ENCODE results near the gene CPNE1. TPM values are rescaled to one million over a fixed set of nuclear protein-coding genes. Genes with fewer than 3 reads are reported as not detected.
A peak's percentile ranks its signal among the peaks of the same experiment; 100 is the strongest.
"Not testable (repeated sequence)": the region's sequence is repeated elsewhere in the genome, so short reads cannot be mapped to it uniquely, and the experiment has no call there.

The CPNE1 gene
- total RNA-seq, 5 donors from 2014 or later (not counting 1 experiment from before 2014, with no cell fraction given): 284 to 408 (median 324) TPM

GRCh38 chr20:35710039-35710438 lies 45.3 kb upstream of the CPNE1 start:
- peaks cover 2 to 18% of the 10 kb centered on the region in 2 experiments for H3K4me1 ChIP-seq (ENCODE audit: control insufficient read depth in 1 of 2, extremely low read depth in 1 of 2, insufficient read depth in 2 of 2, low read length in 2 of 2)
- H3K27ac ChIP-seq (ENCODE audit: low read length): no peak overlapping the region
- ChIA-PET POLR2A (interaction anchor here (0.5 to 3.1 kb wide), 12 partner anchors 8 to 113 kb away, joined by 3 to 29 read pairs (median 4); no protein-coding TSS in a partner anchor), CTCF (interaction anchor here (0.6 to 0.9 kb wide), 2 partner anchors 25 kb away, joined by 3 read pairs; no protein-coding TSS in a partner anchor)
- no peak for ATAC-seq (replicated peaks in 1 of 4)
- peaks cover 10 to 89% of the 10 kb centered on the region in 2 donors for H3K36me3 ChIP-seq (ENCODE audit: control insufficient read depth in 2 of 2, extremely low read depth in 1 of 2, insufficient read depth in 1 of 2, low read length in 1 of 2)
- H3K9me3 ChIP-seq: no peaks in the 10 kb centered on the region
- no peak for DNase-seq
- Mint-ChIP-seq H3K27ac (no peak overlapping the region), H3K4me3 (no peak overlapping the region), H3K27me3 (no peaks in the 10 kb centered on the region), H3K9me3 (no peaks in the 10 kb centered on the region), H3K4me1 (peaks cover 40 to 54% (median 53%) of the 10 kb centered on the region in 3 donors), H3K36me3 (peaks cover 55% of the 10 kb centered on the region)
- H3K4me3 ChIP-seq (ENCODE audit: control insufficient read depth in 1 of 2, extremely low read depth in 1 of 2, low read length in 1 of 2): no peak overlapping the region
- H3K27me3 ChIP-seq (replicated peaks in 1 of 2; ENCODE audit: control insufficient read depth in 2 of 2, extremely low read depth in 1 of 2, insufficient read depth in 2 of 2, low read length in 1 of 2): no peaks in the 10 kb centered on the region

- Mint-ChIP-seq H3K27ac (peak overlapping the region; percentile 24 to 70), H3K36me3 (peaks cover 61% of the 10 kb centered on the region), H3K27me3 (no peaks in the 10 kb centered on the region), H3K4me3 (no peak overlapping the region), H3K9me3 (no peaks in the 10 kb centered on the region), H3K4me1 (peaks cover 43 to 57% (median 54%) of the 10 kb centered on the region in 3 donors)
- Histone ChIP-seq H3K27me3 (replicated peaks in 1 of 2; ENCODE audit: control insufficient read depth in 2 of 2, extremely low read depth in 1 of 2, insufficient read depth in 2 of 2, low read length in 1 of 2) (no peaks in the 10 kb centered on the region), H3K27ac (ENCODE audit: low read length) (peak overlapping the region; percentile 24), H3K4me3 (ENCODE audit: control insufficient read depth in 1 of 2, extremely low read depth in 1 of 2, low read length in 1 of 2) (no peak overlapping the region), H3K4me1 (ENCODE audit: control insufficient read depth in 1 of 2, extremely low read depth in 1 of 2, insufficient read depth in 2 of 2, low read length in 2 of 2) (peaks cover 2 to 17% of the 10 kb centered on the region in 2 experiments), H3K9me3 (no peaks in the 10 kb centered on the region), H3K36me3 (ENCODE audit: control insufficient read depth in 2 of 2, extremely low read depth in 1 of 2, insufficient read depth in 1 of 2, low read length in 1 of 2) (peaks cover 9 to 90% of the 10 kb centered on the region in 2 donors)
- ChIA-PET POLR2A (interaction anchor here (0.6 to 2.8 kb wide), 7 partner anchors 9 to 224 kb away, joined by 3 to 12 read pairs (median 4); no protein-coding TSS in a partner anchor), CTCF (no interaction called here)
- WGBS (ENCODE audit: insufficient coverage): no CpG with 5 or more reads among the region's 1 CpG
- DNase-seq (no peak), ATAC-seq (replicated peaks in 1 of 4) (no peak)
These were observed 44.6 kb upstream of the CPNE1 start for GRCh38 chr20:35709259-35709658.

DNA sequence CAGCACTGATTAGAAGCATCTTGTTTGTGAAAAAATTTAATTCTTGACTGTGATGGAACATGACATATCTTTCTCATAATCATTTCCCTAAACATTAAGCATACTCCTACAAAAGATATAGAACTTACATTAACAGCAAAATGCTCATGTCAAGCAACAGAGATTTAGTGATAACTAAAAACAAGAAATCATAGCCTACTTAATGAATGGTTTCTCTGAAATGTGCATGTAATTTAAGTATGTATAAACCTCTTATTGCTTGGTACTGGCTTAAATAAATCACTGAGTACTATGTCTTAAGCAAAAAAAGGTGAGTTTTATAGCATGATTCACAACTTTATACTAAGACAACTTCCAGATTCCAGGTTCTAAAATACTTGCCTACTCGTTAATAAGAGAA lies 43.8 kb upstream of the CPNE1 start:
- no CpG with 5 or more reads among the region's 1 CpG for WGBS (ENCODE audit: insufficient coverage)
- Mint-ChIP-seq H3K27ac (peak overlapping the region in 1 of 2 donors; percentile 60), H3K27me3 (no peaks in the 10 kb centered on the region), H3K4me3 (no peak overlapping the region), H3K9me3 (no peaks in the 10 kb centered on the region), H3K4me1 (peaks cover 44 to 54% (median 50%) of the 10 kb centered on the region in 3 donors), H3K36me3 (peaks cover 65% of the 10 kb centered on the region)
- ChIA-PET POLR2A (interaction anchor here (0.5 to 2.0 kb wide), 7 partner anchors 10 to 34 kb away, joined by 3 to 12 read pairs (median 5); partner anchors contain the start of gene RBM39 (in 1 of the 2)), CTCF (no interaction called here)
- Histone ChIP-seq H3K27me3 (replicated peaks in 1 of 2; ENCODE audit: control insufficient read depth in 2 of 2, extremely low read depth in 1 of 2, insufficient read depth in 2 of 2, low read length in 1 of 2) (no peaks in the 10 kb centered on the region), H3K4me1 (ENCODE audit: control insufficient read depth in 1 of 2, extremely low read depth in 1 of 2, insufficient read depth in 2 of 2, low read length in 2 of 2) (peaks cover 0 to 17% of the 10 kb centered on the region in 2 experiments), H3K4me3 (ENCODE audit: control insufficient read depth in 1 of 2, extremely low read depth in 1 of 2, low read length in 1 of 2) (no peak overlapping the region), H3K9me3 (no peaks in the 10 kb centered on the region), H3K27ac (ENCODE audit: low read length) (no peak overlapping the region), H3K36me3 (ENCODE audit: control insufficient read depth in 2 of 2, extremely low read depth in 1 of 2, insufficient read depth in 1 of 2, low read length in 1 of 2) (peaks cover 7 to 91% of the 10 kb centered on the region in 2 donors)
- no peak for DNase-seq
- no peak for ATAC-seq (replicated peaks in 1 of 4)

DNA sequence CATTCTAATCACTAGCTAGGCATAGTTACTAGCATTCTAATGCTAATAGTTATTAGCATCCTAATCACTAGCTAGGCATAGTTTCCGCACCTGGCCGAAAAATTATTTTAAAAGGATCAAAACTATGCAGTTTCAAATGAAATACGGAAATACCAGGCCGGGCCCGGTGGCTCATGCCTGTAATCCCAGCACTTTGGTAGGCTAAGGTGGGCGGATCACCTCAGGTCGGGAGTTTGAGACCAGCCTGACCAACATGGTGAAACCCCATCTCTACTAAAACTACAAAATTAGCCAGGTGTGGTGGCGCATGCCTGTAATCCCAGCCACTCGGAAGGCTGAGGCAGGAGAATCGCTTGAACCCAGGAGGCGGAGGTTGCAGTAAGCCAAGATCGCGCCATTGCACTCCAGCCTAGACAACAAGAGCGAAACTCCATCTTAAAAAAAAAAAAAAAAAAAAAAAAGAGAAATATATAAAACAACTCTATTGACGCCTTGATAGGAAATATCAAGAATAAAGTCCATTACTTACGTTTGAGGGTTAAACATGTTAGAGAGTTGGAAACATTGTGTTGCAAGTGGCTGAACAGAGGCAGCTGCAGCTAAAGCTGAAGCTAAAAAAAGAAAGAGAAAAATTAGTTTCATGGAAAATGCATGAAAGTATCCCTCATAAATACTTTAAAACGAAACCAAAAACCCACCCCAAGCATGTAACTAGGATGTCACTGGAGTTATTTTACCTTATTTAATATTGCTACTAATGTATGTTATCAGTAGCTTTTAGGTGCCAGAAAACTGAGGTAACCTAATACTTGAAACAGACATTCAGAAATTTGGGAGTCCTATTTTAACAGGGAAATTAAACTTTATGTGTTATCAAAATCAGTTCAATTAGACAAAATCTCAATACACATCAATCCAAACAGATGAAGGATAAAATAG lies 42.2 kb upstream of the CPNE1 start:
- not testable (repeated sequence) for H3K27ac Mint-ChIP-seq; H3K9me3 Mint-ChIP-seq; DNase-seq; H3K4me3 ChIP-seq (ENCODE audit: control insufficient read depth in 1 of 2, extremely low read depth in 1 of 2, low read length in 1 of 2); H3K27ac ChIP-seq (ENCODE audit: low read length); H3K27me3 Mint-ChIP-seq; H3K4me3 Mint-ChIP-seq; H3K4me1 ChIP-seq (ENCODE audit: control insufficient read depth in 1 of 2, extremely low read depth in 1 of 2, insufficient read depth in 2 of 2, low read length in 2 of 2); H3K9me3 ChIP-seq; H3K27me3 ChIP-seq (replicated peaks in 1 of 2; ENCODE audit: control insufficient read depth in 2 of 2, extremely low read depth in 1 of 2, insufficient read depth in 2 of 2, low read length in 1 of 2); ATAC-seq (replicated peaks in 1 of 4)
- Mint-ChIP-seq H3K36me3 (peaks cover 69% of the 10 kb centered on the region), H3K4me1 (peaks cover 45 to 49% (median 47%) of the 10 kb centered on the region in 3 donors)
- POLR2A ChIA-PET: interaction anchor here (0.5 to 1.4 kb wide), 7 partner anchors 12 to 1372 kb away, joined by 3 to 8 read pairs (median 3); no protein-coding TSS in a partner anchor
- 100% methylated on average over 3 of the region's 17 CpGs for whole genome bisulfite sequencing (ENCODE audit: insufficient coverage)
- CTCF ChIA-PET: interaction anchor here in 1 of 2 donors (0.7 kb wide), 1 partner anchor 22 kb away, joined by 4 read pairs; no protein-coding TSS in a partner anchor
- H3K36me3 ChIP-seq (ENCODE audit: control insufficient read depth in 2 of 2, extremely low read depth in 1 of 2, insufficient read depth in 1 of 2, low read length in 1 of 2): peaks cover 0 to 91% of the 10 kb centered on the region in 2 donors

DNA sequence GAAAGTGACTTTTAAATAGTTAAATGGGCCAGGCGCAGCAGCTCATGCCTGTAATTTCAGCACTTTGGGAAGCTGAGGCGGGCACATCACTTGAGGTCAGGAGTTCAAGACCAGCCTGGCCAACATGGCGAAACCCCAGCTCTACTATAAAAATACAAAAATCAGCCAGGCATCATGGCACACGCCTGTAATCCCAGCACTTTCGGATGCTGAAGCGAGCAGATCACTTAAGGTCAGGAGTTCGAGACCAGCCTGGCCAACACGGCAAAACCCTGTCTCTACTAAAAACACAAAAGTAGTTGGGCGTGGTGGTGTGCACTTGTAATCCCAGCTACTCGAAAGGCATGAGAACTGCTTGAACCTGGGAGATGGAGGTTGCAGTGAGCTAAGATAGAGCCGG lies 41.2 kb upstream of the CPNE1 start:
- ChIA-PET POLR2A (interaction anchor here (0.6 to 1.4 kb wide), 7 partner anchors 9 to 57 kb away, joined by 3 to 6 read pairs (median 3); no protein-coding TSS in a partner anchor), CTCF (interaction anchor here in 1 of 2 donors (1.2 kb wide), 1 partner anchor 13 kb away, joined by 3 read pairs; no protein-coding TSS in a partner anchor)
- H3K4me3 ChIP-seq (ENCODE audit: control insufficient read depth in 1 of 2, extremely low read depth in 1 of 2, low read length in 1 of 2); H3K9me3 ChIP-seq; H3K4me1 ChIP-seq (ENCODE audit: control insufficient read depth in 1 of 2, extremely low read depth in 1 of 2, insufficient read depth in 2 of 2, low read length in 2 of 2); DNase-seq; H3K9me3 Mint-ChIP-seq; H3K4me3 Mint-ChIP-seq; H3K27me3 ChIP-seq (replicated peaks in 1 of 2; ENCODE audit: control insufficient read depth in 2 of 2, extremely low read depth in 1 of 2, insufficient read depth in 2 of 2, low read length in 1 of 2); ATAC-seq (replicated peaks in 1 of 4); H3K27ac Mint-ChIP-seq; H3K27me3 Mint-ChIP-seq; H3K27ac ChIP-seq (ENCODE audit: low read length): not testable (repeated sequence)
- Mint-ChIP-seq H3K36me3 (peaks cover 61% of the 10 kb centered on the region), H3K4me1 (peaks cover 36 to 41% (median 40%) of the 10 kb centered on the region in 3 donors)
- no CpG with 5 or more reads among the region's 11 CpGs for WGBS (ENCODE audit: insufficient coverage)
- peaks cover under 1 to 82% of the 10 kb centered on the region in 2 donors for H3K36me3 ChIP-seq (ENCODE audit: control insufficient read depth in 2 of 2, extremely low read depth in 1 of 2, insufficient read depth in 1 of 2, low read length in 1 of 2)

Data from T-cell (primary cell).